Erythroblast (primary cell): ENCODE results near the gene MDGA2.
"Not testable (repeated sequence)": the region's sequence is repeated elsewhere in the genome, so short reads cannot be mapped to it uniquely, and the experiment has no call there.

ENCODE experiments used
- DNase-seq, 2 experiments: peaks; one replicate each; lab custom pipeline; 2025; lab: John Stamatoyannopoulos, UW
- GATA1 ChIP-seq: IDR thresholded peaks from 2 replicates; pipeline ENCODE4 v1.6.1; 2011; ENCODE audit warnings: low read depth, mild to moderate bottlenecking, control low read depth, low read length, moderate library complexity
- POLR2A ChIP-seq: IDR thresholded peaks from 2 replicates; pipeline ENCODE4 v1.6.1; 2011; ENCODE audit warnings: mild to moderate bottlenecking, low read length

The MDGA2 gene

DNA sequence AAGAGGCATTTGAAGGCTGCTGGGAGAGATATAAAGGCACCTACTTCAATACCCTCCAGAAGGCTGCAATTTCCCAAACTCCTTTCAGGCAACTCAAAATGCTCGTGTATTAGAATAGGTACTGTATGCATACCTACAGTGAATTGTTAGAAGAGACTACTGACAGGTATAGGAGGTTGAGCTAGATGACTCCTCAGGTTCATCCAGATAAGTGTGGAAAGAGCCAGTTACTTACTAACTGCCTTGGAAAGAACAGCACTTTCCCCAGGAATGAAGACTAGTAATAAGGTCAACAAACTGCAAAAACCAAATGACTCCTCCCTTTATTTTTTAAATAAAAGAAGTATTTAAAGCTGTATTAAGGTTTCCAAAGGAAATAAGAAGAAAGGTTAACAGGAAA lies 429.0 kb downstream of the MDGA2 start:
- no peak for DNase-seq
- TF ChIP-seq POLR2A (no peak), GATA1 (no peak)

DNA sequence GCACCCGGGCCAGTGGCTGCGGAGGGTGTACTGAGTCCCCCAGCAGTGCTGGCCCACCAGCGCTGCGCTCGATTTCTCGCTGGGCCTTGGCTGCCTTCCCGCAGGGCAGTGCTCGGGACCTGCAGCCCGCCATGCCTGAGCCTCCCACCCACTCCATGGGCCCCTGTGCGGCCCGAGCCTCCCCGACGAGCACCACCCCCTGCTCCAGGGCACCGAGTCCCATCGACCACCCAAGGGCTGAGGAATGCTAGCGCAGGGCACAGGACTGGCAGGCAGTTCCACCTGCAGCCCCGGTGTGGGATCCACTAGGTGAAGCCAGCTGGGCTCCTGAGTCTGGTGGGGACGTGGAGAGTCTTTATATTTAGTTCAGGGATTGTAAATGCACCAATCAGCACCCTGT lies 432.8 kb downstream of the MDGA2 start:
- not testable (repeated sequence) for DNase-seq

DNA sequence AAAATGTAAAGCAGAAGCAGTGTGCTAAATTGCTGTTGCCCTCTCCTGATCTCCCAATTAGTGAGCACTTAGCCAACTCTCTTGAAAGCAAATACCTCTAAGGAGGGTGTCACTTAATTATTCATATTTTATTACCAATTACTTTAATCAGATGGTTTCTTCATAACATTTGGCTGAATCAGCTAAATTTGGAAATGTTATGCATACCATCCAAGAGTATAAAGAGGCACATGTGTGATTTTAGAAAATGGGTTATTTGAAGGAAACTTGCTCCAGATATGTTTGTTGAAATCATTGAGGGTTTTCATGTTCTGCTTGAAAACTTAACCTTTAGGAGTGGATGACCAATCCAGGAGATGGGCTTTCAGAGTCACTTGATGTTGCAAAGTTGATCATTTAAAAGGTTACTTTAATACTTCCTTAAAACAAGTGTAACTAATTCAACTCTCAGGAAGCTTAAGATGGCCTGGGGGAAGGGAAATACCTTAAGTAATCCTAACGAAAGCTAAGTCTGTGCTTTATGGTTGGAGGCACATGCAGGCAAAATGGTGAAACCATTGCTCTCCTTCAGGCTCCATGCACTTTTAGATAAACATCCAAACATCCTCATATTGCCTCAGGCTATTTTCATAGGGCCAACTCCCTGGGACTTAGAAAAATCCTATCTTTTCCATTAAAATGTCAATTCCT lies 434.5 kb downstream of the MDGA2 start:
- TF ChIP-seq POLR2A (no peak), GATA1 (no peak)
- DNase-seq: no peak

DNA sequence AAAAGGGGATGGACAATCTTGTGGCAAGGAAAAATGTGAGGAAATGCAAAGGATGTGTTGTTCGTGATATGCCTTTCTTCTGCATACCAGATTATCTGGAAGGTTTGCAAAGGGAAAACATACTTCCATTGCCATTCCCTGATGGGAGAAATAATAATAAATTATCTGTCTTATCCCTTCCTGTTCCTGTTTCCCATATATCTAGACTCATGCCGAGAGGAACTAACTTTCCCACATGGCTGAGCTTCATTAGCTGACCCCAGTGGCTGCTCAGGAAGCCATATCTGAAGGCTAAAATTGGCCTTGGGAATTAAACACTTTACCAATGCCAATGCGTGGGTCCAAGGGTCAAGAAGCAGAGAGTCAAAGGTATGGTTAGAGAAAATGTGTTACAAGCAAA lies 439.8 kb downstream of the MDGA2 start:
- TF ChIP-seq GATA1: no peak
- no peak for TF ChIP-seq POLR2A
- DNase-seq: no peak

DNA sequence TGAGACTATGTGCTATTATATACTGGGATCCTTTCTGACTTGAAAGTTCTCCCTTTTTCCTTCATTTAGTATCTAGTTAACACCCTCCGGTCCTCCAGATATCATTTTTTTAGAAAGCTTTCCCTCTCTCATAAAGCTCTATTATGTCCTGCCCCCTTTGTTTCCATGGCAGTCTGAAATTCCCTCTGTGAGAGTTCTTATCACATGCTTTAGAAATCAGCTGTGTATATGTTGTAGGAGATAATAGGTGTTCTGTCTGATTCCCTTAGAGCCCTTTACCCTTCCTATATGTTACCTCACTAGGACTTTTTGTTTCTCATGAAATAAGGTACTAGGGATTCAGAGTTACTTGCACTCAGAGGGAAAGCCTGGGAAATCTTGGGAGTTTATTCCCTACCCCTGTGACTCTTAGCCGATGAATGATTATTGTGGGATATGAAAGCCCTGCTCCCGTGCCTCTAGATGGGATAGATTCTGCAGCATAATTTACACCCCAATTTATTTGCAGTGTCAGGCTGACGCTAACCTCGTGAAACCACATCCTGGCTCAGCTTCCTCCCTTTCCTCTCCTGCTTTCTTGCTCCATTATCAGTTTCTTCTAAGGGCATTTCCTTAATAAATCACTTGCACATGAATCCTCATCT lies 448.4 kb downstream of the MDGA2 start:
- DNase-seq: no peak
- TF ChIP-seq GATA1: no peak
- TF ChIP-seq POLR2A: no peak

DNA sequence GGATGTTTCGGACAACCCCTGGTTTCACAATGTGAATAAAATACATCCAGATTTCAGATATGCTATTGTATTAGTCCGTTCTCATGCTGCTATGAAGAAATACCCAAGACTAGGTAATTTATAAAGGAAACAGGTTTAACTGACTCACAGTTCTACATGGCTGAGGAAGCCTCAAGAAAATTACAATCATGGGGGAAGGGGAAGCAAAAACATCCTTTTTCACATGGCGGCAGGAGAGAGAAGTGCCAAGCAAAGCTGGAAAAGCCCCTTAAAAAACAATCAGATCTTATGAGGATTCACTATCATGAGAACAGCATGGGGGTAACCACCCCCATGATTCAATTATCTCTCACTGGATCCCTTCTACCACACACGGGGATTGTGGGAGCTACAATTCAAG lies 451.7 kb downstream of the MDGA2 start:
- no peak for TF ChIP-seq POLR2A
- no peak for TF ChIP-seq GATA1
- no peak for DNase-seq

DNA sequence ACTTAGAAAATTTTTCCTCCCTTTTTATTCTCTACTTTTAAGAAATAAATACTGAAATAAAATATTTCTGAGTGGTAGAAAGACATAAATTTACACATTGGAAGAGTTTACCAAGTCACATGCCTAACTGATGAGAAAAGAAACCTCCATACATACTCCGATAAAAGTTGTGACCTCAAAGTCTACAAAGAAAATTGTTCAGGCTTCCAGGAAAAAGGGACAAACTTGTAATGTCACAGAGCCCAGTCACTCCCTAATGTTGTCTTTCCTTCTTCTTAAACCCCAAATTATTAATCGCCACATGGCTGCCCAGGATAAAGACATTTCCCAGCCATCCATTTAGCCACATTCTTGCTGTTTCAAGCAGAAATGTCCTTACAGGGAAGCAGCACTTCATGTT lies 455.3 kb downstream of the MDGA2 start:
- TF ChIP-seq POLR2A (no peak), GATA1 (no peak)

DNA sequence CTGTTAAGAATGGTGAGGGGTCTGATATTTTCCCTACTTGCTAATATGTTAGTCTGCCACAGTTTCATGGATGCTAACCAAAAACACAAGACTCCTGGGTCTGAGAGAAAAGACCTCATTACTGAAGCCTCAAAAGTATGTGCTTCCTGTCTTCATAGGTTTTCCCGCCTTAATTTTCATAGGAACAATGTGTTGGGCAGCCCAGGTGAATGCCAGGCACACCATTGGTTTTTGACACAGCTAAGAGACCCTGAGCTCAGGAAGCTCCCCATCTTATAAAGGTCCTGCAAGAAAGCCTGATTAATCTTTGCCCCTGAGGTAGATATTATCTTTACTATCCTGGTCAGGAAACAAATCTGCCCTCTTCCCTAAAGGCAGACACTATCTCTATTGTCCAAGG lies 464.1 kb downstream of the MDGA2 start:
- no peak for TF ChIP-seq POLR2A
- no peak for TF ChIP-seq GATA1
- no peak for DNase-seq

More for the DNA sequence above, 455.3 kb downstream of the MDGA2 start:
- peak in 1 of 2 experiments; percentile 7 for DNase-seq

DNA sequence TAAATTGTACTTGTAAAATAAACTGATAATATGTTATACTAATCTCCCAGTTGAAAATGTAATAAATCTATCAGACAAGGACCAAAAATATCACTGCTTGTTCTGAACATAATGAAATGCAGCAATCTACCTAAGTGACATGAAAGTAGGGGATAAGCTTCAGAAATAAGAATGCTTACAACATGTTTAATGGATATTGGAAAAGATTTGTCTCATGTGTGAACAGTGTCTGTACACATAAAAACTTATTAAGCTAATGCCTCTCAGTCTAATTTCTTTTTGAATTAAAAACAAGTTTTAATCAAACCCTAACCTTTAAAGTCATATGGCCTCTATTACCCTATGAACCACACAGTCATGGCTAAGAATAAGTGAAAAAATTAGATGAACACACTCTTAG lies 465.3 kb downstream of the MDGA2 start:
- no peak for DNase-seq
- TF ChIP-seq GATA1 (no peak), POLR2A (no peak)

DNA sequence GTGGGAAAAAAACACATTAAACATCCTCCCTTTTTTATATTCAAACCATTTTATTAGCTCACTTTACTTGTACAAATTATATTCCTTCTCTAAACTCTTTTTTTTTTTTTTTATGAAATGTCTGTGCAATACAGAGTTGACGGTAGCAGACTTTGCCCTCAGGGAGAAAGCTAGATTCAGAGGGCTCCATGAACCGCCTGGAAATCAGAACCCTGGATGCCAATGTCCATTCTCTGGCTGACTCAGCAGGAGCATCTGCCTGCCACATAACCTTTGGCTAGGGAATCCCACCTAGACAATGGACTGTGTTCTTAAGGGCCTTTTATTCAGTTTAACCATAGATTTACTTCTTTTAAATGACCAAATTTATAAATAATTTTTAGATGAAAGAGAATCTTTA lies 467.0 kb downstream of the MDGA2 start:
- no peak for TF ChIP-seq GATA1
- TF ChIP-seq POLR2A: no peak
- DNase-seq: no peak

DNA sequence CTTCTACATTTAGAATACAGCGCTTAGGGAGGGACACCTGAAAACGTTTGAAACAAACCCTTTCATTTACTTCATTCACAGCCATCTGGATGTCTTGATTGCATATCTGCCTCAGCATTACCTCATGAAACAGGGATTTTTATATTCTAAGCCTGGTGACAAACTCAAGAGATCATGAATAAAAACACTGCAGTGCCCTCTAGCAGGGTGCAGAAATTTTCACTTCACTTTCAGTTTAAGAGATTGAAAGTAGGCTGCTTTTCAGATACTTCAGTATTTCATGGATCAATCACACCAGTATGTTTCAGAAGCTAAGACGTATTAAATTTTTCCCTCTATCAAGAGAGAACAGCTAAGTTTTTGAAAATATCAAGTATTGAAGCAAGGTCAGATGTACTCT lies 467.8 kb downstream of the MDGA2 start:
- no peak for TF ChIP-seq POLR2A
- no peak for TF ChIP-seq GATA1
- no peak for DNase-seq

DNA sequence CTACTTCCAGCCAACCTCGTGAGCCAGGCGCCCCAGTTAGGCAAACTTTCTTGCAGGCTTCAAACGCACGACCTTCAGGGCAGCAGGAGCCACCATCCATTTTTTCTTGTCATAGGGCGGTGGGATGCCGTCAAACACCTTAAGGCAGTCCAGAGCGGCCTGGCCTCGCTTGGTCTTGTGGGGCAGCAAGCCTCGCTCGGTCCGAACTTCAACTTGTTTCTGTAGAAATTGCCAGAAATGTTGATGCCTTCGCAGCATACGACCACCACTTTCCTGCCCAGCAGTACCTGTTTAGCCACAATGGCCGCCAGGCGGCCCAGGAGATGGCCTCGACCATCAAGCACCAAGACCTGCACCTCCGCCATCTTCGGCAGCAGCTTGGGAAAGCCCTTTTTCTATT lies 474.7 kb downstream of the MDGA2 start:
- TF ChIP-seq POLR2A (no peak), GATA1 (no peak)
- no peak for DNase-seq

DNA sequence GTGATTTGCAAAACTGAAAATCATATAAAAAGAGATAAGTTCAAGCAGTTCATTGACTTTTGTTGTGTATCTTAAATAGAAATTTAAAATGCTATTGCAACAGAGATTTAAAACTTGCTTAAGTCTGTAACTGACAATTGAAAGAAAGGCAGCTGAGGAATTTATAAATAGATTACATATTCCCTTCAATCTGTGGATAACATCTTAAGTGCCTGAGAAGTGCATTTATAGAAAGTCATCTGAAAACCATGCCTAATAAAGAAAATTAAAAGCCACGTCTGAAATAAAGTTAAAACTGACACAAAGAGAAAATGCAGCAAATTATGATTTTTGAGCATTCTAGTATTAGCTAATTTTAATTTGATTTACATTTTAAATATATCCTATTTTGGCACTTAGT lies 479.8 kb downstream of the MDGA2 start:
- TF ChIP-seq POLR2A (no peak), GATA1 (no peak)
- DNase-seq: no peak

DNA sequence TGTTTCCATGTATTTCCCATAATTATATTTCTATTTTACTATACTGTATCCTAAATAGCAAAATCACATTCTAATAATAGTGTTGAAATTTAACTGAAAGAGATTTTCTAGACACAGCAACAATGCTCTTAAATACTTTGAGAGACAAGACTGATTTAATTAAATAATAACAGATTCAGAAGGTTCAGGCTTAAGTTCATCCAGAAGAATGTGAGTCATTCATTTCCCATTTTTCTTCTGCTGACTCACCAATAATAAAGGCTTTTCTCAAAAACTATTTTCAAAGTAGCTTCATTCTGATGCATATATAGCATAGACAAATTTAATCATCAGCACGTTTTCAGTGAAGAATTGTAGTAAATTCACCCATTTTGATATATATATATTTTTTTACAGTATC lies 481.4 kb downstream of the MDGA2 start:
- DNase-seq: no peak

DNA sequence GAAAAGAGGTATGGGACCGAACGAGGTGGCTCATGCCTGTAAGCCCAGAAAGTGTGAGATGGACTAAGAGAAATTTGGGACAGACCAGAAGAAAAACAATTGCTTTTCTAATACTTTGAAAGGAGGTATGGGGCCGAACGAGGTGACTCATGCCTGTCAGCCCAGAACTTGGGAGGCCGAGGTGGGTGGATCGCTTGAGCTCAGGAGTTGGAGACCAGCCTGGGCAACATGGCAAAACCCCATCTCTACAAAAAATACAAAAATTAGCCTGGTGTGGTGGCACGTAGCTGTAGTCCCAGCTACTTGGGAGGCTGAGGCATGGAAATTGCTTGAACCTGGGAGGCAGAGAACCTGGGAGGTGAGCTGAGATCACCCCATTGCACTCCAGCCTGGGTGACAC lies 483.2 kb downstream of the MDGA2 start:
- not testable (repeated sequence) for DNase-seq

More for the DNA sequence above, 481.4 kb downstream of the MDGA2 start:
- TF ChIP-seq POLR2A (no peak), GATA1 (no peak)

DNA sequence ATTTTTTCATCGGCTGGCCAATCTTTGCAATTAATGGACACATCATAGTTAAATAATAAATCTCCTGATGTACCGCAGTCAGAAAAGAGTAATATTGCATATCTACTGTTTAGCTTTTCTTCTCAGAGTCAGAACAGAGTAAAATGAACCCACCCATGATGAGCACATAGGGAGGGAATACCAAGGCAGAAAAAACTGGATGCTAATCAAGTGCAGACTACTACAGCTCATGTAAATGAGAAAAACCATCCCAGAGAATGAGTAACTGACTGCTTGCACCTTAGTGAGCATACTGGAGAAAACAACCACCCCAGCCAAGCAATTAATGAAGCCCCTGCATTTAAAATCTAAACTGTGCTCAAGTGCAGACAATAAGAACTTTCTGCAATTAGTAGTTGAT lies 483.7 kb downstream of the MDGA2 start:
- TF ChIP-seq POLR2A (no peak), GATA1 (no peak)
- no peak for DNase-seq
